NCI-H187 (cell line): Measurements from ENCODE around the gene OR7D2.

ENCODE experiments used
- DNase-seq, 2 experiments: peaks; one replicate each; lab custom pipeline; 2025; lab: John Stamatoyannopoulos, UW

Gene OR7D2

GRCh38 chr19:9205501-9206113 lies 26.8 kb downstream of the OR7D2 start:
- DNase-seq: no peak

GRCh38 chr19:9219489-9219888 lies 40.7 kb downstream of the OR7D2 start, which contains the start of gene OR7D4:
Gene OR7D4 (minus strand): TSS chr19:9219589. CDS start chr19:9214837, 4,752 bp downstream.
- DNase-seq: no peak
